H9 (cell line): ENCODE data around the gene KANSL1. TPM values are rescaled to one million over a fixed set of nuclear protein-coding genes. Genes with fewer than 3 reads are reported as not detected.
A peak's percentile ranks its signal among the peaks of the same experiment; 100 is the strongest.

ENCODE experiments used
- DNase-seq: peaks from one replicate; pipeline ENCODE4 v3.0.0-alpha.2; 2017
- H2AFZ ChIP-seq: one replicate; pipeline ENCODE4 v1.6.1; 2013; ENCODE audit warnings: mild to moderate bottlenecking, low read length, control low read depth, moderate library complexity
- H2AK5ac ChIP-seq: 2 replicates; pipeline ENCODE4 v1.6.1; 2013; ENCODE audit warnings: low read length, control low read depth, mixed read lengths; ENCODE audit not compliant: insufficient read length
- H2BK120ac ChIP-seq: one replicate; pipeline ENCODE4 v1.6.1; 2013; ENCODE audit warnings: low read depth, mild to moderate bottlenecking, low read length, control low read depth, inconsistent platforms; ENCODE audit not compliant: poor library complexity, severe bottlenecking
- H2BK12ac ChIP-seq: 2 replicates; pipeline ENCODE4 v1.6.1; 2013; ENCODE audit warnings: low read length, control low read depth, mixed read lengths, low read depth; ENCODE audit not compliant: insufficient read length
- H2BK15ac ChIP-seq: 2 replicates; pipeline ENCODE4 v1.6.1; 2013; ENCODE audit warnings: low read depth, low read length, control low read depth
- H2BK20ac ChIP-seq: one replicate; pipeline ENCODE4 v1.6.1; 2013; ENCODE audit warnings: low read depth, mild to moderate bottlenecking, low read length, control low read depth, inconsistent platforms; ENCODE audit not compliant: poor library complexity, severe bottlenecking
- H2BK5ac ChIP-seq: 2 replicates; pipeline ENCODE4 v1.6.1; 2013; ENCODE audit warnings: low read length, control low read depth, mixed read lengths; ENCODE audit not compliant: insufficient read length
- H3K14ac ChIP-seq: 2 replicates; pipeline ENCODE4 v1.6.1; 2013; ENCODE audit warnings: low read length, control low read depth; ENCODE audit not compliant: insufficient read depth
- H3K18ac ChIP-seq: 2 replicates; pipeline ENCODE4 v1.6.1; 2013; ENCODE audit warnings: low read depth, mild to moderate bottlenecking, mixed read lengths, low read length, control low read depth; ENCODE audit not compliant: insufficient read length
- H3K23ac ChIP-seq: 2 replicates; pipeline ENCODE4 v1.6.1; 2013; ENCODE audit warnings: low read length, control low read depth, mixed read lengths, low read depth; ENCODE audit not compliant: insufficient read length
- H3K23me2 ChIP-seq: 2 replicates; pipeline ENCODE4 v1.6.1; 2013; ENCODE audit warnings: low read depth, mild to moderate bottlenecking, mixed read lengths, low read length, control low read depth; ENCODE audit not compliant: insufficient read length, poor library complexity, severe bottlenecking
- H3K27ac ChIP-seq: 2 replicates; pipeline ENCODE4 v1.5.1; 2013; ENCODE audit warnings: low read length, control low read depth, mixed read lengths, low read depth; ENCODE audit not compliant: insufficient read length
- H3K27me3 ChIP-seq: 2 replicates; pipeline ENCODE4 v1.6.1; 2013; ENCODE audit warnings: low read length, control low read depth, inconsistent platforms; ENCODE audit not compliant: insufficient read depth
- H3K4ac ChIP-seq: 2 replicates; pipeline ENCODE4 v1.6.1; 2013; ENCODE audit warnings: low read depth, mild to moderate bottlenecking, control low read depth, inconsistent platforms, low read length, moderate library complexity
- H3K4me1 ChIP-seq: 2 replicates; pipeline ENCODE4 v1.6.1; 2013; ENCODE audit warnings: low read length, control low read depth, inconsistent platforms; ENCODE audit not compliant: insufficient read depth
- H3K4me2 ChIP-seq: 2 replicates; pipeline ENCODE4 v1.6.1; 2013; ENCODE audit warnings: low read length, control low read depth, mixed read lengths; ENCODE audit not compliant: insufficient read length, insufficient read depth
- H3K56ac ChIP-seq: 2 replicates; pipeline ENCODE4 v1.6.1; 2013; ENCODE audit warnings: low read depth, mild to moderate bottlenecking, mixed read lengths, low read length, control low read depth; ENCODE audit not compliant: insufficient read length
- H3K79me1 ChIP-seq: 2 replicates; pipeline ENCODE4 v1.6.1; 2013; ENCODE audit warnings: low read depth, mild to moderate bottlenecking, moderate library complexity, low read length, control low read depth, inconsistent platforms; ENCODE audit not compliant: insufficient read depth, poor library complexity, severe bottlenecking
- H3K79me2 ChIP-seq: 2 replicates; pipeline ENCODE4 v1.6.1; 2013; ENCODE audit warnings: low read length, control low read depth, inconsistent platforms; ENCODE audit not compliant: insufficient read depth
- H3K9ac ChIP-seq: 2 replicates; pipeline ENCODE4 v1.6.1; 2013; ENCODE audit warnings: low read length, control low read depth, mixed read lengths; ENCODE audit not compliant: insufficient read length; ENCODE audit errors: extremely low read depth
- H3K9me3 ChIP-seq: one replicate; pipeline ENCODE4 v1.6.1; 2013; ENCODE audit warnings: low read depth, low read length, inconsistent platforms; ENCODE audit not compliant: control insufficient read depth
- H3T11ph ChIP-seq: one replicate; pipeline ENCODE4 v1.6.1; 2013; ENCODE audit warnings: mild to moderate bottlenecking, low read length, control low read depth, inconsistent platforms
- H4K20me1 ChIP-seq: one replicate; pipeline ENCODE4 v1.6.1; 2013; ENCODE audit not compliant: control insufficient read depth, insufficient read length, insufficient read depth
- H4K5ac ChIP-seq: 2 replicates; pipeline ENCODE4 v1.6.1; 2013; ENCODE audit warnings: low read depth, mild to moderate bottlenecking, mixed read lengths, low read length, control low read depth; ENCODE audit not compliant: insufficient read length
- H4K8ac ChIP-seq: replicated peaks from 2 replicates; pipeline ENCODE4 v1.6.1; 2013; ENCODE audit warnings: low read length, control low read depth, mixed read lengths, low read depth; ENCODE audit not compliant: insufficient read length
- H4K91ac ChIP-seq: 2 replicates; pipeline ENCODE4 v1.6.1; 2013; ENCODE audit warnings: low read depth, mild to moderate bottlenecking, moderate library complexity, mixed read lengths, low read length, control low read depth; ENCODE audit not compliant: insufficient read length
- H3K27ac Mint-ChIP-seq, 3 experiments: 2 replicates in 2 of 3; 3 replicates in 1 of 3; pipeline ENCODE4 v1.8.0; 2020 to 2021; ENCODE audit warnings: mixed read lengths in 3 of 3, mild to moderate bottlenecking in 1 of 3, moderate library complexity in 1 of 3
- H3K27me3 Mint-ChIP-seq: 2 replicates; pipeline ENCODE4 v1.8.0; 2021; ENCODE audit warnings: low read depth, mild to moderate bottlenecking, moderate library complexity, mixed read lengths
- H3K36me3 Mint-ChIP-seq, 3 experiments: 2 replicates in 2 of 3; 3 replicates in 1 of 3; pipeline ENCODE4 v1.8.0; 2020 to 2021; ENCODE audit warnings: low read depth in 3 of 3, mixed read lengths in 3 of 3; ENCODE audit not compliant: insufficient read depth in 1 of 3
- H3K4me1 Mint-ChIP-seq, 2 experiments: 2 replicates each; pipeline ENCODE4 v1.8.0; 2020; ENCODE audit warnings: mixed read lengths in 2 of 2
- H3K4me3 Mint-ChIP-seq, 2 experiments: 2 replicates in 1 of 2; 3 replicates in 1 of 2; pipeline ENCODE4 v1.8.0; 2020 to 2021; ENCODE audit warnings: mild to moderate bottlenecking in 2 of 2, mixed read lengths in 2 of 2, moderate library complexity in 1 of 2
- H3K9me3 Mint-ChIP-seq, 2 experiments: 2 replicates in 1 of 2; 3 replicates in 1 of 2; pipeline ENCODE4 v1.8.0; 2020; ENCODE audit warnings: mild to moderate bottlenecking in 2 of 2, mixed read lengths in 2 of 2, moderate library complexity in 1 of 2
- CTCF ChIP-seq: fragments of 200-600 bp; sonication (generic); conservative IDR thresholded peaks from 3 replicates; pipeline ENCODE4 v1.8.0; 2021; ENCODE audit warnings: antibody characterized with exemption, mild to moderate bottlenecking
- WGBS: extraction: QIAGEN DNeasy Blood & Tissue Kit; methylation state at CpG from one replicate; pipeline ENCODE4 v1.1.7; 2013; ENCODE audit warnings: missing lambda C conversion rate, low lambda C conversion rate, mixed read lengths; ENCODE audit not compliant: insufficient read length; ENCODE audit errors: extremely low coverage; 5-methylcytosine and 5-hydroxymethylcytosine counted together
- total RNA-seq: library from RNA; stranded (reverse); gene quantifications from 2 replicates; pipeline ENCODE4 v1.2.1, GENCODE V29; 2021

KANSL1 gene
- total RNA-seq, 1 experiment from 2014 or later = 114 TPM

GRCh38 chr17:46129302-46129701 is 63.9 kb downstream of the KANSL1 start:
- Histone ChIP-seq H4K91ac (no peak overlapping the region), H3K14ac (no peak overlapping the region), H2BK12ac (no peak overlapping the region), H3K23me2 (no peaks in the 10 kb centered on the region), H3K9ac (no peak overlapping the region), H2BK15ac (no peak overlapping the region), H3K4me1 (peaks cover 2% of the 10 kb centered on the region; the same call in 1 of the 2 replicates), H2BK120ac (no peak overlapping the region), H3K23ac (no peak overlapping the region), H2BK20ac (no peak overlapping the region), H3K79me1 (peaks cover 3% of the 10 kb centered on the region), H3K4ac (no peak overlapping the region), H4K20me1 (no peaks in the 10 kb centered on the region), H4K8ac (no peak overlapping the region), H3T11ph (no peak overlapping the region), H3K9me3 (no peaks in the 10 kb centered on the region), H3K27me3 (no peaks in the 10 kb centered on the region), H2AFZ (no peak overlapping the region), H3K27ac (no peak overlapping the region), H3K56ac (no peak overlapping the region), H2BK5ac (no peak overlapping the region), H2AK5ac (no peak overlapping the region), H3K18ac (no peak overlapping the region), H3K4me2 (no peak overlapping the region), H4K5ac (no peak overlapping the region), H3K79me2 (peaks cover 72% of the 10 kb centered on the region)
- WGBS = no CpG with 5 or more reads among the region's 2 CpGs
- no peak for TF ChIP-seq CTCF
- H3K9me3 Mint-ChIP-seq = no peaks in the 10 kb centered on the region
- DNase-seq = no peak
- no peaks in the 10 kb centered on the region for H3K27me3 Mint-ChIP-seq
- peak overlapping the region in 1 of 3 experiments; percentile 64; a peak in 1 of 7 replicates for H3K27ac Mint-ChIP-seq
- H3K4me1 Mint-ChIP-seq = peaks cover 65 to 75% of the 10 kb centered on the region in 2 experiments
- H3K36me3 Mint-ChIP-seq = peaks cover 2 to 5% (median 4%) of the 10 kb centered on the region in 3 experiments; a peak in 4 of 7 replicates
- no peak overlapping the region for H3K4me3 Mint-ChIP-seq
